Fibroblast of upper back skin (primary cell): Measurements from ENCODE around the gene ZNF668.
A peak's percentile ranks its signal among the peaks of the same experiment; 100 is the strongest.

Experiments used
- DNase-seq: peaks from one replicate; pipeline ENCODE4 v3.0.0-alpha.2; 2013

ZNF668 gene

DNA sequence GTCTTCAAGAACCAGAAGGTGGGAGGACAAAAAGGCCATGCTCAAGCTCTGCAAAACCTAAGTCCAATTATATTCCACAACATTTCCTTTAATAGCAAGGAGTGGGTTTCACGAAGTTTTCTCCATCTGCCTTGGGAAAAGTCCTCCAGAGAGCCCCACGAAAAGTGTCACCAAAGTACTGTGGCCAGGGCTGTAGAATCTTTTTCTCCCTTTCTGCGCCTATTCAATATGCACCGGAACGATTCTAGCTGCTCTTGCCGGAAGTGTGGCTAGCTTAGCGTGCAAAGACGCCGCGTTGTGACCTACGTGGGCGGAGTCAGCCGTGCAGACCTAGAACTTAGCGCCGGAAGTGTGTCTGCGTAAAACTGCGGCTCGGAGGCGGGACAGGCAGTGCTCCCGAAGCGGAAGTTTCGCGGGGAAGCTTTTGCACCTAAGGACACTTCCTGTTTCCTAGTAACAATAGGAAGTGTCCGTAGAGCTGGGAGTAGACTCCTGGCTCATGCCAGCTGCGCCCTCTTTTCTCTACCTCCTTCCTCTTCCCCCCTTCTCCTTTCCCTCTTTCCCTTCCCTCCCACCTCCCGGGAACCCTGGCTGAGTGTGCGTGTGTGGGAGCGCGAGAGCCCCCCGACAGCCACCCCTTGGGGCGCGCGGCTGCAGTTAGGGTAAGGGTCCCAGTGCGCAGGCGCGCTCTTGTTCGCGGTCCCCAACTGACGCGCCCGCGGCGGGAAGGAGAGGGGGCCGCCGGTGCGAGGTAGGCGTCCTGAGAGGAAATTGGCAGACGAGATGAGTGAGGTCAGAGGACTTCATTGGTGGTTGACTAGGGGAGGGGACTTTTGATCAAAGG is at the start of gene ZNF668, which contains the start of gene ZNF646:
ZNF668 (minus strand) TSS at position 271 of the 844 bp plus-strand sequence. CDS start 9,781 bp downstream, outside the sequence.
ZNF646 (plus strand) TSS at position 453 of the 844 bp plus-strand sequence. CDS start 1,903 bp downstream, outside the sequence.
- DNase-seq = peak; percentile 99

- DNase-seq = no peak
Observed at GRCh38 chr16:31120129-31120528, 46.1 kb upstream of the ZNF668 start.

- DNase-seq = peak; percentile 17
Observed at GRCh38 chr16:31118223-31119155, 44.4 kb upstream of the ZNF668 start.

DNA sequence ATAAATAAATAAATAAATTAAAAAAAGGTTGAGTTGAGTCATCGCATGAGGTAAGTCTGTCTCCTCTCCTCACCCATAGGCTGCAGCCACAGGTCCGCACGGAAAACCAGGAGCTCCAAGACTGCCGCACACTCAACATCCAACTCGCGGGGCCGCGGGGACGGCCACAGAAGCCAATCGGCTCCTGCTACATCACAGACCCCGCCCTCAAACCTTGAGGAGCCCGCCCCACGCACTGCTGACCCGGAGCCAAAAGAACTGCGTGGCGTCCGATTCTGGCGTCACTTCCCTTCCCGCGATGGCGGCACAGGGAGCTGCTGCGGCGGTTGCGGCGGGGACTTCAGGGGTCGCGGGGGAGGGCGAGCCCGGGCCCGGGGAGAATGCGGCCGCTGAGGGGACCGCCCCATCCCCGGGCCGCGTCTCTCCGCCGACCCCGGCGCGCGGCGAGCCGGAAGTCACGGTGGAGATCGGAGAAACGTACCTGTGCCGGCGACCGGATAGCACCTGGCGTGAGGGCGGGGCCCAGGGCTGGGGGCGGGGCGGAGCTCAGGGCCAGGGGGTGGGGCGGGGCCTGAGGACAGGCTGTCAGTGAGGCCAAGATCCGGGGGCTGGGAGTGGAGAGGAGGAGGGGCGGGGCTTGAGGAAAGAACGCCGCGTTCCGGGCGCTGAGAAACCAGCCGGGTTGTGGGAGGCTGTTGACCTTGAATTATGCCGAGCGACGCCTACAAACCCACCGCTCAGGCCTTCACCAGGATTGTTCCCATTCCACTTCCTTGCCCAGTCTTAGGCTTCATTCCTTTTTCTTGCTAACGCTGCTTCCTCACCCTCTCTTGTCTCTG is 43.6 kb upstream of the ZNF668 start, which contains the start of gene KAT8:
KAT8 (plus strand) TSS at position 281 of the 839 bp plus-strand sequence; CDS start at position 299, 18 bp downstream.
- DNase-seq = peak; percentile 98

DNA sequence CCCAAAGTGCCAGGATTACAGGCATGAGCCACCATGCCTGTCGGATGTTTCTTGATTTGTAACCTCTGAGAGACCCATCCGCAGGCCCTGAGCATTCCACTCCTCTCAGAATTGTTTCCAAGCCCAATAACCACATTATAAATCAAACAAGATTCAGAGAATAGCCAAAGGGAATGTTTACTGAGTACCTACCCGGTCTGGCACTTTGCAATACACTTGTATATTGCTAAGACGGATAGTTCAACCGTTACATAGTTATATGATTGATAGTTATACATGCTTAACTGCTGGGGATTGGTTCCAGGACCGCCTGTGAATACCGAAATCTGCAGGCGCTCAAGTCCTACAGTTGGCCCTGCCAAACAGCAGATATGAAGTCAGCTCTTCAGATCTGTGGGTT is 40.4 kb upstream of the ZNF668 start:
- DNase-seq = no peak

DNA sequence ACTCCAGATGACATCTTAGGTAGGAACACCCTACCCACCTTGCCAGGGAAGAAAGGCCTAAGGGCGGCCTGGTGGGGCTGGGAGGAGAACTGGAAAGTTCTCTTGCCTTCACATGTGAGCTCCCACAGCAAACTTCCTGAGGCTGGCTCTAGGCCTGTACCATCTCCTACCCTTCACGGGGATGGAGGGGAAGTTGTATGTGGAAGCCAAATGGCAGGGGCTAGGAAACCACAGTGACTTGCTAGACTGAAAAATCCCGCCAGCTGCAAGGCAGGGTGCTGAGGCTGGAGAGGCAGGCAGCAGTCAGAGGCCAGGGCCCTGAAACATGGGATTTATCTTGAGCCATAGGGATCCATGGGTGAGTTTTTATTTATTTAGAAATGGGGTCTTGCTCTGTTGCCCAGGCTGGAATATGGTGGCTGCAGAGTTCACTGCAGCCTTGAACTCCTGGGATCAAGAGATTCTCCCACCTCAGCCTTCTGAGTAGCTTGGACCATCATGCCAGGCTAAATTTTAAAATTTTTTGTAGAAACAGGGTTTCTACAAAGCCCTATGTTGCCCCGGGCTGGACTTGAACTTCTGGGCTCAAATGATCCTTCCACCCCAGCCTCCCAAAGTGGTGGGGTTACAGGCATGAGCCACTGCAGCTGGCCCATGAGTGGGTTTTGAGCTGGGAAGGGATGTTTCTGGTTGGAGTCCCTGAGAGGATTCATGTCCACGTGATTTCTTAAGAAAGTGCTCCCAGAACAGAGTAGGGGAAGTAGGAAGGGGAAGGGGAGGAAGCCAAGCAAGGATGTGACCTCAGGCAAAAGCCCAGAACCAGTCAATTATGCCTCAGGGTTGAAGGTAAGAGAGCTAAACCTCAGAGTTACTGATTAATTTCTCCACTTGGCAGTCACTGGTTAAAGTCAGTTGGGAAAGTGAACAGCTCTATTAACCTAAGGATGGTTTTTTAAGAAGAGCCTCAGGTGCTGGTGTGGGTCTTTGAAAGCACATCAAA is 39.4 kb upstream of the ZNF668 start:
- DNase-seq = no peak

GRCh38 chr16:31112711-31113110 is 38.7 kb upstream of the ZNF668 start:
- DNase-seq = no peak

DNA sequence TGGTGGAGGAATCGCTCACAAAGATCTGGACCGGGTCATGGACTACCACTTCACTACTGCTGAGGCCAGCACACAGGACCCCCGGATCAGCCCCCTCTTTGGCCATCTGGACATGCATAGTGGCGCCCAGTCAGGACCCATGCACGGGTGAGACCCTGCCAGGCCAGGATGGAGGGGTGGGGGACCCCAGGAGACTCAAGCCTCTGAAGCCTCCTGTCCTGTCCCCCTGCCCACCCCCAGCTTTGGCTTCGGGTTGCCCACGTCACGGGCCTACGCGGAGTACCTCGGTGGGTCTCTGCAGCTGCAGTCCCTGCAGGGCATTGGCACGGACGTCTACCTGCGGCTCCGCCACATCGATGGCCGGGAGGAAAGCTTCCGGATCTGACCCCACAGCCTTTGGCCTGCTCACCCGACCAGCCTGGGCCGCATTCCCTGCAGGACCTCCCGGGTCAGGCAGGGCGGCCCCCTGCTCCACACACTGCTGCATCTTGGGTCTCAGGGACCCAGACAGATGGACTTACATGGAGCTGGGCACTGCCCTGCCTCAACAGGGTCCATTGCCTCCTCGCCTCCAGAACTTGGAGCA is 37.9 kb upstream of the ZNF668 start:
- DNase-seq = no peak

DNA sequence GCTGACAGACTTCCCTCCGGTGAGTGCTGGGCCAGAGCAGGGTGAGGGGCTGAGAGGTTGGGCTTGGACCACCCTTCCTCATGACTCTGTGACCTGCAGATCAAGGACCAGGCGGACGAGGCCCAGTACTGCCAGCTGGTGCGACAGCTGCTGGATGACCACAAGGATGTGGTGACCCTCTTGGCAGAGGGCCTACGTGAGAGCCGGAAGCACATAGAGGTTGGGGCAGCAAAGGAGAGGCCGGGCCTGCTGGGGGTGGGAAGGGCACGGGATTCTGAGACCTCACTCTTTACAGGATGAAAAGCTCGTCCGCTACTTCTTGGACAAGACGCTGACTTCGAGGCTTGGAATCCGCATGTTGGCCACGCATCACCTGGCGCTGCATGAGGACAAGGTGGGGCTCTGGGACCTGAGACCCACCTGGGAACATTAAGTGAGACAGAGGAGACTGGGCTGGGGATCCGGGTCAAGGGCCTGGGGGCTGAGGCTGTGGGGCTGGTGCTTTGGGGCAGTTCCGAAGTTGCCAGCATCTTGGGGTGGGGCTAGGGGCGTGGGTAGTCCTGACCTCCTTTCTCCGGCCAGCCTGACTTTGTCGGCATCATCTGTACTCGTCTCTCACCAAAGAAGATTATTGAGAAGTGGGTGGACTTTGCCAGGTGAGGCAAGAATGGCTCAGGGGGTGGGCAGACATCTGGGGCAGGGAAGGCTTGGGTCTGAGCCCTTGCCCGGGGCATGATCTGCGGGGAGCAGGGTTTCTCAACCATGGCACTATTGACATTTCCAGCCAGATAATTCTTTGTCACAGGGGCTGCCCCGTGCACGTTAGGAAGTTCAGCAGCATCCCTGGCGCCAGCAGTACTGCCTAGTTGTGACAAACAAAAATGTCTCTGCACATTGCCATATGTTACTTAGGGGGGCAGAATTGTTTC is 36.3 kb upstream of the ZNF668 start:
- no peak for DNase-seq

GRCh38 chr16:31109622-31110021 is 35.6 kb upstream of the ZNF668 start:
- no peak for DNase-seq

GRCh38 chr16:31108794-31109558 is 34.9 kb upstream of the ZNF668 start:
- no peak for DNase-seq

DNA sequence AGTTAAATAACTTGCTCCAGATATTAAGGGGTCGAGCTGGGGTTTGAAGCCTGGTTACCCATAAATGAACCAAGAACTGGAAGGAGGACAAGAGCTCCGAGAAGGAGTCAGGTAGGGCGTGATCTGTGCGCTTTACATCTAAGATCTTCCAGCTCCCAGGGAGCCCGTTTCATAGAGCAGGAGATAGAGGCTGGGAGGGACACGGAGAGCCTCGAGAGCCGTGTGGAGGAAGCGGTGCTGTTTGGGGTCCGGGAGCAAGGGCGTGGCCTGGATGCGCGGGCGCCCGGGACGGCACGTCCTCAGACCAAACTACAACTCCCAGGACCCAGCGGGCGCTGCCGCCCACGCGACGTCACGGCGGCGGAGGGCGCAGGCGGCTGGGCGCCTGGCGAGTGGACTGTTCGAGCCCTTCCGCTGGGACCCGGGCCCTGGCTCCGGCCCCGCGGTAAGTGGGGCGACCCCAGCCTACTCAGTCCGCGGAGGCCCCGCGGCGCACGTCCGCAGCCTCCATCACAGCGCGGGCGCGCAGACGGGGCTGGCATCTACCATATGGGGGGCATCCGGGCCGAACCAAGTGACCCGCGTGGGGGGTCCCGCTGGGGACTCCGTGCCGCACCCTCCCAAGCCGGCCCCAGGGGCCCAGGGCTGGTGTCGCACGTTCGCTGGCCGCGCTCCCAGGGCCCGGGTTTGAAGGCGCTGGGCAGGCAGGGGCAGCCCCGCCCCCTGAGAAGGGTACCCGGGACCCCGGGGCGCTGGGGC is 34.2 kb upstream of the ZNF668 start, which contains the start of gene BCKDK:
BCKDK (plus strand) TSS at position 352 of the 759 bp plus-strand sequence. CDS start 838 bp downstream, outside the sequence.
- DNase-seq = peak; percentile 75

- DNase-seq = no peak
Observed at GRCh38 chr16:31107465-31107867, 33.4 kb upstream of the ZNF668 start.

DNA sequence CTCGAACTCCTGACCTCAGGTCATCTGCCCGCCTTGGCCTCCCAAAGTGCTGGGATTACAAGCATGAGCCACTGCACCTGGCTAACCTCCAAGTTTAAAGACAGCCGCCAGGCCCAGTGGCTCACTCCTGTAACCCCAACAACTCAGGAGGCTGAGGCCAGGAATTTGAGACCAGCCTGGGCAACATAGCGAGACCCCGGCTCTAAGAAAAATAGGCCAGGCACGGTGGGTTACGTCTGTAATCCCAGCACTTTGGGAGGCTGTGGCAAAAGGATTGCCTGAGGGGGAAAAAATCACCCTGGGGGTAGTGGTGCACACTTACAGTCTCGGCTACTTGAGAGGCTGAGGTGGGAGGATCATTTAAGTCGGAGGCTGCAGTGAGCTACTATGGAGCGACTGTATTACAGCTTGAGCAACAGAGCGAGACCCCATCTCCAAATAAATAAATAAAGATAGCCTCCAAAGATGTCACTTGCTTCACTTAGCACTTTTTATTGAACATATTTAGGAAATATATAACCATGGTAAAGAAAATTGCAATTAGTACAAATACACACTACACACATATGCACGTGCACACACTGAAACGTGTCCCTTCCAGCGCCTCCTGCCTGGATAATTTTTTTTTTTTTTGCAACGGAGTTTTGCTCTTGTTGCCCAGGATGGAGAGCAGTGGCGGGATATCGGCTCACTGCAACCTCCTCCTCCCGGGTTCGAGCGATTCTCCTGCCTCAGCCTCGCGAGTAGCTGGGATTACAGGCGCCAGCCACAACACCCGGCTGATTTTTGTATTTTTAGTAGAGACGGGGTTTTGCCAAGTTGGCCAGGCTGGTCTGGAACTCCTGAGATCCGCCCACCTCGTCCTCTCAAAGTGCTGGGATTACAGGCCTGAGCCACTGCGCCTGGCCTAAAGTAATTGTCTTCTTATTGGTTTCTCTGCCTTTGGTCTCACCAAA is 32.7 kb upstream of the ZNF668 start:
- no peak for DNase-seq

DNA sequence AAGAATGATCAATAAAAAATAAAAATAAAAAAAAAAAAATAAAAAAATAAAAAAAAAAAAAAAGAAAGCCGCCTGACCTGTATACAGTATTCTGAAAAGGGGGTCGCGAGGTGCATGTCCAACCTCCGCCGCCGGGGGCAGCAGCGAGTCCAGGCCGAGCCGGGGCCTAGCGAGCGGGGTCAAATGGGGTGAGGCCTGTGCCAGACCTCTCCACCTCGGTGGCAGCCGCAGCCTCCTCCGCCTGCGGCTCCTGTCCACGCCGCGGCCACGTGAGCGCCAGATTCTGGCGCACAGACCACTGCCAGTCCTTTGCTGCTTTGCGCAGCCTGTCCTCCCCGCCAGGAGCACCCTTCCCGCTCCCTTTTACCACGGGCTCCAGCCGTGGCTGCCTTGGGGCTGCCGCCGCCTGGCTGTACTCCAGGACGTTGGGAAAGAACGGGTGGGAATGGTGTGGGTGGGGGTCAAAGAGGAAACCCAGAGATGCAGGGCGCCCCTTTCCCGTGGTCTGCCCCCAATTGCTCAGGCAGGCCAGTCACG is 31.7 kb upstream of the ZNF668 start:
- peak; percentile 55 for DNase-seq
